RPMI7951 (cell line): ENCODE results near the gene LIMA1. TPM values are rescaled to one million over a fixed set of nuclear protein-coding genes. Genes with fewer than 3 reads are reported as not detected.
A peak's percentile ranks its signal among the peaks of the same experiment; 100 is the strongest.
"Not testable (repeated sequence)": the region's sequence is repeated elsewhere in the genome, so short reads cannot be mapped to it uniquely, and the experiment has no call there.

Source experiments
- DNase-seq: peaks from one replicate; pipeline ENCODE4 v3.0.0-alpha.2; 2012; ENCODE audit warnings: low read depth
- total RNA-seq: library from RNA; depleted of rRNA; stranded (reverse); fragments of >200 nt; shearing (Covaris generic); gene quantifications from 2 replicates; pipeline ENCODE4 v1.2.3, GENCODE V29; 2014

Gene LIMA1
- total RNA-seq, 1 experiment from 2014 or later = 86.3 TPM

- DNase-seq = no peak
Measured at GRCh38 chr12:50248411-50248810, 34.9 kb downstream of the LIMA1 start.

- not testable (repeated sequence) for DNase-seq
Measured at GRCh38 chr12:50247665-50248064, 35.7 kb downstream of the LIMA1 start.

GRCh38 chr12:50246873-50247612, 36.3 kb downstream of the LIMA1 start:
- DNase-seq = peak; percentile 99

- peak; percentile 40 for DNase-seq
Measured at GRCh38 chr12:50246197-50246865, 37.0 kb downstream of the LIMA1 start.

GRCh38 chr12:50243507-50243906, 39.8 kb downstream of the LIMA1 start:
- no peak for DNase-seq

GRCh38 chr12:50242751-50243191, 40.5 kb downstream of the LIMA1 start:
- DNase-seq = peak; percentile 83

GRCh38 chr12:50241178-50241577, 42.1 kb downstream of the LIMA1 start:
- no peak for DNase-seq

- DNase-seq = no peak
Measured at GRCh38 chr12:50240792-50241114, 42.6 kb downstream of the LIMA1 start.

- no peak for DNase-seq
Measured at GRCh38 chr12:50240096-50240791, 43.1 kb downstream of the LIMA1 start.

- no peak for DNase-seq
Measured at GRCh38 chr12:50239355-50239891, 43.9 kb downstream of the LIMA1 start.

GRCh38 chr12:50234347-50234746, 49.0 kb downstream of the LIMA1 start:
- peak; percentile 46 for DNase-seq

GRCh38 chr12:50232771-50233209, 50.5 kb downstream of the LIMA1 start:
- no peak for DNase-seq

- no peak for DNase-seq
Measured at GRCh38 chr12:50232206-50232605, 51.1 kb downstream of the LIMA1 start.

GRCh38 chr12:50231346-50231745, 52.0 kb downstream of the LIMA1 start:
- DNase-seq = no peak

GRCh38 chr12:50230217-50230616, 53.1 kb downstream of the LIMA1 start:
- DNase-seq = no peak

GRCh38 chr12:50224026-50224692, 59.2 kb downstream of the LIMA1 start:
- DNase-seq = peak; percentile 65

GRCh38 chr12:50222275-50222783, 61.0 kb downstream of the LIMA1 start:
- peak; percentile 92 for DNase-seq

GRCh38 chr12:50221228-50222008, 61.9 kb downstream of the LIMA1 start:
- peak; percentile 89 for DNase-seq

GRCh38 chr12:50220363-50220995, 62.8 kb downstream of the LIMA1 start:
- peak; percentile 66 for DNase-seq

GRCh38 chr12:50219544-50219943, 63.8 kb downstream of the LIMA1 start:
- no peak for DNase-seq
